DMS153 (cell line): ENCODE measurements around the gene UFD1.

ENCODE experiments used
- DNase-seq: peaks from one replicate; lab custom pipeline; 2025; lab: John Stamatoyannopoulos, UW

The UFD1 gene

GRCh38 chr22:19515654-19516377 lies 36.8 kb upstream of the UFD1 start:
- no peak for DNase-seq

DNA sequence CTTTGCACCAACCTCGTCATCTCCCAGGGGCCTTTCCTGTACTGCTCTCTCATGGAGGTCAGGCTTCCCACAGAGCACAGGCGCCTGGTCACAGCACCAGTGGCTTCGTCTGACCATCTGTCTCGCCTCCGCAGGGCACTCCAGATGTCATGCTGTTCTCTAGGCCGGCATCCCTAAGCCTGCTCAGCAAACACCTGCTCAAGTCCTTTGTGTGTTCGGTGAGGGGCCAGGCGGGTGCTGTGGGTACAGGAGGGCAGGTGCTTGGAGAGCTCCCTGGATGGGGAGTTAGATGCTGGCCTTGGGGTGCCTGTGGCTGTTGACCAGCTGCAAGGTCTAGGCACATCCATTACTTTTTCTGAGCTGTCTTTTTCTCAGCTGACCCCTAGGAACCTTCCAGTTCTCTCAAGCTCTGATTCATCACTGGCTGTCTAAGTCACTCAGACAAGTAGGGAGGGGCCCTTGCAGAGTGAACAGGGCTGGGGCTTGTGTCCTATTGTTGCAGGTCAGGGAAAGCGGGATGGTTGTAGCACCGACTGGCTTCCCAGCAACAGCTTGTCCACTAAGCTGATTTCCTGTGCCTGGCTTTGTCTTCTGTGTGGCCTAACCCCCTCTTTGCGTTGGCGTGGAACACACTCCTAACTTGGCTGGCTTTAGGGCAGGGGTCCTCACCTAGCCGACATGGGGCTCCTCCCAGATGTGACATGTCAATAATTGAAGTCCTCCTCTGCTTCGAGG lies 36.0 kb upstream of the UFD1 start:
- DNase-seq = peak; percentile 37

GRCh38 chr22:19513823-19514222 lies 34.8 kb upstream of the UFD1 start:
- DNase-seq = no peak

GRCh38 chr22:19510919-19511341 lies 31.9 kb upstream of the UFD1 start:
- no peak for DNase-seq

- DNase-seq = no peak
Measured at GRCh38 chr22:19509923-19510322, 30.9 kb upstream of the UFD1 start.

GRCh38 chr22:19509191-19509590 lies 30.2 kb upstream of the UFD1 start:
- no peak for DNase-seq

DNA sequence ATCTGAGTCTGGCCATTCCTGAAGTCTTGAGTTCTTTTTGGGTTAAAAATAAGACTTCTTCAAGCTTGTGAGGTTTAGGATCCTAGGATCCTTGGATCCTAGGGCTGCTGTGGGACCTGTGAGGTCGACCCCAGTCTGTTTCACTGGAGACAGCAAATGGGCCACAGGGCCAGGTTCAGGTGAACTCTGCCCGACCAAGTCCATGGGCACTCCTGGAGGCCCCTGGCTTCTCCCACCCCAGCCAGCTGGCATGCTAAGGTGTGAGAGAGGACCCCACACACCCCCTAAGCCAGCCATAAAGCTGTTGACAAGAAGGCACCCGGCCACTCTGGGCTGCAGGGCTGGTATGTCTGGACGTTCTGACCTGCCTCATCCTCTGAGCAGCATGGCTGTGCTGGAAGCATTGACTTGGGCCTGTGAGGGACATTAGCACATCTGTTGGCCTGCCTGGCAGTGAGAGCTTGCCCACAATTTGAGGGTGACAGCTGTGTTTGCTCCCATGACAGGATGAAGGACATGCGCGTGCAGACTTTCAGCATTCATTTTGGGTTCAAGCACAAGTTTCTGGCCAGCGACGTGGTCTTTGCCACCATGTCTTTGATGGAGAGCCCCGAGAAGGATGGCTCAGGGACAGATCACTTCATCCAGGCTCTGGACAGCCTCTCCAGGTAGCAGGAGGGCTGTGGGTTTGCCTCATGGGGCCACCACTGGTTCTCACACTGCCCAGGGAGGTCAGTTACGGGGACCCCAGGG lies 29.2 kb upstream of the UFD1 start:
- DNase-seq = no peak

DNA sequence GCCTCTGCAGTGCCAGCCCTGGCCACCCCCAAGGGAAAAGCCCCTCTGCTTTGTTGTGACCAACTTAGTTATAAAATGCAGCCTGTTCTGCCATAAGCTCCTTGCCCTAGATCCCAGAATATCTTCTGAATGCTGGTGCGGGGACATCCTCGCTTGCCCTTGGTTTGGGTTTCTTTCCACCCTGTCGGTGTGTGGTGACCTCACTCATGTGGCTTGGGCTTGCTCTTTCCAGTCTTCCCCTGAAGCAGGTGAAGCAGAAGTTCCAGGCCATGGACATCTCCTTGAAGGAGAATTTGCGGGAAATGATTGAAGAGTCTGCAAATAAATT lies 28.5 kb upstream of the UFD1 start:
- no peak for DNase-seq

DNA sequence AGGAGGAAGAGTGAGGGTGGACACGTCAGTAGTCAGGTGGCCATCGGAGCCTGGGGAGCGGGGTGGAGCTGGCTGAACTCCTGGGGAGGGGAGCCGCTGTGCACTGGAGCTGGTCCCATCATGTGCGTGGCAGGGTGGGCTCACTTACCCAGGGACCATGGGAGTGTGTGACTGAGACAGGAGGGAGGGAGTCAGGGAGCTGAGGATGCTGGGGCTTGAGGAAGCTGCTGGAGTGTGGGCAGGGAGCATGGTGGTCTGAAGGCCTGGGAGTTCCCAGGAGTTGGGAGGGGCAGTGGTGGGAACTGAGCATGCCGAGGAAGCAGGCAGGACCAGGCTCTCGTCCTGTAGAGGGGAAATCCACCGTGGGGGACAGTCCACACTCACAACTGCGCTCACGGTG lies 27.2 kb upstream of the UFD1 start:
- DNase-seq = no peak

DNA sequence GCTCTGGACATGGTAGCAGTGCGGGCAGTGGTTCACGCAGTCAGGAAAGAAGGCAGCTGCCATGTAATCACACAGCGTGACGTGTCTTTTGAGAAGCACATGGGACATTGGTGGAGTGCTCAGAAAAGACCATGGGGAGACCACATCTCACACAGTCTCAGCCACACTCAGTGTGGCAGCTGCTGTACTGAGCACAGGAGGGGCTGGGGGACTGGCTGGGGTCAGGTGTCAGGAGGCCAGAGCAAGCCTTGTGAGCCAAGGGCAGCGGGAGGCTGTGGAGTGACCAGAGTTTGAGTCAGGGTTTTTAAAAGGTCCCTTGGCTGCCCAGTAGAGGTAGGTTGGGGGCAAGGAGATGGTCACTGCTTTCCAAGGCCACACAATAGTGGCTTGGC lies 26.7 kb upstream of the UFD1 start:
- DNase-seq = no peak

DNA sequence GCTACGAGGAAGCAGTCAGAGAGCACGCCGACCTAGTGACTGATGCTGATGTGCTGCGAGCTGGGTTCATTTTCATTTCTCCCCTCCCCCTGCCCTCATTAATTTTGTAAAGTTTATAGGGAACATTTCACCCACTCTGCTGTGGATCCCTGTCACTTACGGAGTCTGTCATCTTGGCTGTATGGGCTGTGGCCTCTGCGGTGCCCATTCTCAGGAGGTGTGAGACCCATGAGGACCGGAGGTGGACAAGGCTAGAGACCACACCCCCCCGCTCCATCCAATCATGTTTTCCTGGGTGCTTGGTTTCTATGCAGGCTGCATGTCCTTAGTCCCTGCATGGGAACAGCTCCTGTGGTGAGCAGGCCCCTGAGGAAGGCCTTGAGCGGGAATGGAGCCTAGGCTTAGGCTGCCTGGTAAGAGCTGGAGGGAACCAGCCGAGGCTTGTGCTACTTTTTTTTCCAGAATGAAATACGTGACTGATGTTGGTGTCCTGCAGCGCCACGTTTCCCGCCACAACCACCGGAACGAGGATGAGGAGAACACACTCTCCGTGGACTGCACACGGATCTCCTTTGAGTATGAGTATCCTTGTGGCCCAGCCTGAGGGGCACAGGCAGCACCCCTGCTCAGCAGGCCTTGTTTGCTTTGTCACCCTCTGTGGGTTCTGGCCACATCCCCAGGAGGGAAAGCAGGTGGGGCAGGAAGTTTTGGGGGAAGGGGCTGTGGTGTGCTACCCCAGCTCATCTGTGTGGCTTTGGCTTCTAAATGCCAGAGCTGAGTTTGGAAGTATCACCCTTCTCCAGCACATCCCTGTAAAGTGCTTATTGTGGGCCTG lies 26.1 kb upstream of the UFD1 start:
- DNase-seq = no peak

DNA sequence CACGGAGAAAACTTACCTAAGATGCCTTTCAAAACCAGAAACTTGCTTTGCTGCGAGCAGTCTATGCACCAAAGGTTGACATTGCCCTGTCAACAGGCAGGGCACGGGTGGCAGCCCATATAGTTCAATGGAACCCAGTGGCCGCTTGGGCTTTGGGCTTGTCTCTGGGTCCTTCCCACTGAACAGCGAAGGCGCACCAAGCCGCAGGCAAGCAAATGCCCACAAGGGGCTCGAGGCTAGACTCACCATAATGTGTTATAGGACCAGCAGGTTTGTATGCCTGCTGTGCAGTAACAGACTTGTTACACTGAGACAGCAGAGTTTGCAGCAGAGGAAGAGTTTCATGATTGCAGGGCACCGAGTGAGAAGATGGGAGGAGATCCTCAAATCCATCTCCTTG lies 24.9 kb upstream of the UFD1 start:
- DNase-seq = no peak

- DNase-seq = no peak
Measured at GRCh38 chr22:19503367-19503766, 24.4 kb upstream of the UFD1 start.

- no peak for DNase-seq
Measured at GRCh38 chr22:19501897-19502447, 23.0 kb upstream of the UFD1 start.

- no peak for DNase-seq
Measured at GRCh38 chr22:19499880-19500242, 20.9 kb upstream of the UFD1 start.

GRCh38 chr22:19499236-19499879 lies 20.4 kb upstream of the UFD1 start:
- no peak for DNase-seq

DNA sequence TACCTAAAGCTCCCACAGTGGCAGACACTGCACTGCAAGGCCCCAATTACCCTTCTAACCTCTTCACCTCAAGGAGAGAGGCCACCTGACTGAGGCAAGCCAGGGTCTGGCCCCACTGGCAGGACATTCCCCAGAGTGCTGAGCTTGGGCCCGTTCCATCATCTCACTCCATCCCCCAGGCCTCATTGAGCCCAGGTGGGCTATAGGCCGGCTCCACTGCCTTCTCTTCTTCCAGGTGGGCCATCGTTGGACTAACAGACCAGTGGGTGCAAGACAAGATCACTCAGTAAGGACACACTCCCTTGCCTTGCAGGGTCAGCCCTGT lies 19.8 kb upstream of the UFD1 start:
- DNase-seq = no peak

DNA sequence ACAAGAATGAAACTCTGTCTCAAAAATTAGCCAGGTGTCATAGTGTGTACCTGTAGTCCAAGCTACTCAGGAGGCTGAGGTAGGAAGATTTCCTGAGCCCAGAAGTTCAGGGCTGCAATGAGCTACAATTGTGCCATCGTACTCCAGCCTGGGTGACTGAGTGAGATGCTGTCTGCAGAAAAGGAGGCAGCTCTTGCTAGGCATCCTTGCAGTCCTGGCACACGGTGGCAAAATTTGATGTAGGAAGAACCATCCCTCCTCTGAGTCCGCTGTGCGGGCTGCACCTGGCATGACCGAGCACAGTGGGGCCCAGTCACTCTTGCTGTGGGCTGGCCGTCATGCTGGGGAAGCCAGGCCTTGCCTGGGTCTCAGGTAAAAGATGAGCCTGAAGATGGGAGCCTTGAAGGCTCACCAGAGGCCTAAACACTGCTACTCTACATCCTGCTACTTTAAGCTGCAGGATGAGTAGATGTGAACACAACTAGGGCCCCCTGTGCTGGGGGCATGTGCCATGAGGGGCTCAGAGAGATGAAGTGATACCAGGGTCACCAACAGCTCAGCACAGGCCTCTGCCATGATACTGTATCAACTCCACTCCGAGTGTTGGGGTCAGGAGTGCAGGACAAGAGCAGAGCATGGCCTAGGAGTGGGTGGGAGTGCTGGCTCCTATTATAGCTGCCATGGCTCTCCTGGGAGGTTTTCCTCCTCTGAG lies 19.3 kb upstream of the UFD1 start:
- no peak for DNase-seq

DNA sequence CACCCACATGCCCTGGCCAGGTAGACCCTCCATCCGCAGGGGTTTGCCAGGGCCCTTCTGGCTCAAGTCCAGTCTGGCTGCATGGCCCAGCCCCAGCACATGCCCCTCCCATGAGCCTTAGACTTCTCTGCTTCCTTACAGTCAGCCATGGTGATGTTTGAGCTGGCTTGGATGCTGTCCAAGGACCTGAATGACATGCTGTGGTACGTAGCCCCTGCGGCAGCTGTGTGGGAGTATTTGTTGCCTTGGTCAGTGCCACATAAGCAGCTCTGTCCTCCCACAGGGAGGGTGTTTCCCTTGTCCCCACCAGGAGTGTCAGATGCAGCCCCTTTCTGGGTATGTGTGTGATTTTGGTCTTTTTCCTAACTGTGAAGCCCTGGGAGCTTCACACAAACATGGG lies 18.3 kb upstream of the UFD1 start:
- no peak for DNase-seq

DNA sequence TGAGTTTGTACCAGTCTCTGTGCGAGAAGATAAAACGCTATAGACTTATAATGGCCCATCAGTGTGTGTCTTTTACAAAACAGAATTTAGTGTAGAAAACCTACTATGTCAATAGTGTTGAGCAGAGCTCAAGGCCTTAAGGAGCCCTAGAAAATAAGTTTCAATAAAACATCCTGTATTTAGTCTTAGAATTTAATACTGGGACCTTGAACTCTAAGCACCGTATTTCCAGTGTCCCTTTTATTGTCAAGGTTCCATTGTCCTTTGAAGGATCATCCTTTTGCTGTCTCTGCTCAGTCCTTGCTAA lies 17.3 kb upstream of the UFD1 start:
- DNase-seq = no peak
